Middle frontal gyrus (tissue), 1 donor: ENCODE measurements around the gene SURF2.

ENCODE experiments used
- DNase-seq: peaks from one replicate; pipeline ENCODE4 v3.0.0-alpha.2; 2015; ENCODE audit warnings: low spot score; ENCODE audit errors: extremely low spot score

SURF2 gene

GRCh38 chr9:133353548-133353947, 2.8 kb upstream of the SURF2 start:
- no peak for DNase-seq

GRCh38 chr9:133354766-133355165, 1.6 kb upstream of the SURF2 start:
- no peak for DNase-seq

GRCh38 chr9:133355881-133356357, 431 bp upstream of the SURF2 start:
- no peak for DNase-seq

- DNase-seq: no peak
These were observed 1.3 kb downstream of the SURF2 start for GRCh38 chr9:133357656-133358055.

GRCh38 chr9:133359399-133360175, 3.2 kb downstream of the SURF2 start:
- no peak for DNase-seq

GRCh38 chr9:133360400-133361393, 4.3 kb downstream of the SURF2 start:
- DNase-seq: no peak

GRCh38 chr9:133361507-133362092, 5.2 kb downstream of the SURF2 start:
- DNase-seq: no peak

- DNase-seq: no peak
These were observed 6.2 kb downstream of the SURF2 start for GRCh38 chr9:133362359-133363044.

- DNase-seq: no peak
These were observed 10.1 kb downstream of the SURF2 start for GRCh38 chr9:133366435-133366834.

- no peak for DNase-seq
These were observed 10.9 kb downstream of the SURF2 start for GRCh38 chr9:133367221-133367620.

- DNase-seq: no peak
These were observed 11.4 kb downstream of the SURF2 start for GRCh38 chr9:133367778-133368177.

- DNase-seq: no peak
These were observed 12.0 kb downstream of the SURF2 start for GRCh38 chr9:133368249-133368881.

GRCh38 chr9:133369422-133369821, 13.1 kb downstream of the SURF2 start:
- DNase-seq: no peak

- no peak for DNase-seq
These were observed 13.6 kb downstream of the SURF2 start for GRCh38 chr9:133369933-133370332.

- no peak for DNase-seq
These were observed 14.3 kb downstream of the SURF2 start for GRCh38 chr9:133370685-133371084.

- DNase-seq: no peak
These were observed 14.9 kb downstream of the SURF2 start for GRCh38 chr9:133371261-133371711.

- no peak for DNase-seq
These were observed 15.8 kb downstream of the SURF2 start for GRCh38 chr9:133372144-133372543.

GRCh38 chr9:133374612-133375115, 18.3 kb downstream of the SURF2 start:
- DNase-seq: no peak

GRCh38 chr9:133375116-133375723, 18.9 kb downstream of the SURF2 start:
- DNase-seq: no peak
